T-helper 1 cell treated with Interleukin-12 subunit alpha and Interleukin-12 subunit beta and Interleukin-4 antibody, amounts not matched to agents 30 μg/mL and 1 μg/mL, for 36 hours (primary cell): ENCODE data around the gene BAG1.

Source experiments
- H3K27ac Mint-ChIP-seq: one replicate; pipeline ENCODE4 v1.8.0; 2021; ENCODE audit warnings: mild to moderate bottlenecking, mixed read lengths
- H3K27me3 Mint-ChIP-seq: one replicate; pipeline ENCODE4 v1.8.0; 2021; ENCODE audit warnings: low read depth, mixed read lengths
- H3K36me3 Mint-ChIP-seq: one replicate; pipeline ENCODE4 v1.8.0; 2021; ENCODE audit warnings: low read depth, mixed read lengths
- H3K4me1 Mint-ChIP-seq: one replicate; pipeline ENCODE4 v1.8.0; 2021; ENCODE audit warnings: low read depth, mixed read lengths
- H3K4me3 Mint-ChIP-seq: one replicate; pipeline ENCODE4 v1.8.0; 2021; ENCODE audit warnings: mild to moderate bottlenecking, moderate library complexity, mixed read lengths
- H3K9me3 Mint-ChIP-seq: one replicate; pipeline ENCODE4 v1.8.0; 2021; ENCODE audit warnings: mixed read lengths

BAG1 gene

DNA sequence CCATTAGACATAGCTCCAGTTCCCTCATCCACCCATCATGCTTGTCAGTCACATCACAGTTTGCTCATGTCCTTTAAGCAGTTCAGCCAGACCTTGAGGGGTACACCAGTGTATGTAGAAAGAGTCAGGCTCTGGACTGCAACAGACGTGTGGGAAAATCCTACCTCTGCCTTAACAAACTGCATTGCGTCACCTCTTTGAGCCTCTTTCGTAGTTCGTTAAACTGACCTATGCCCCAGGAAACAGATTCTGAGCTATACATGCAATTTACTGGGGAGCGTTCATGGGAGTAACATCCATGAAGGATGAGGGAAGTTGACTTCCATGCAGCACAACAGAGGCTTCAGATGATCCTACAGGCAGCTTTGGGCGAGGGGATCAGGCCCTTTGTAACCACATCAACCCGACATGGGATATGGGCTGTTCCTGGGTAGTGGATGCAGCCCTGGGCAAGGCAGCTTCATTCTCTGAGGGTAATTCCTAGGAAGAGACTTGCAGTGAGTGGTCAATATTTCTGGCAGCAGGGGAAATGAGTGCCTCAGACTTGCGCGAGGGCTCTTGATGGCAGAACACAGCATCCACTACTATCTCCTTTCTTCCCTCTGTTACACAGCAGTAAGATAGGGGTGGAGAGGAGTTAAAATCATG lies 20.2 kb downstream of the BAG1 start:
- peaks cover 1% of the 10 kb centered on the region for H3K36me3 Mint-ChIP-seq
- no peak overlapping the region for H3K27ac Mint-ChIP-seq
- H3K27me3 Mint-ChIP-seq = no peaks in the 10 kb centered on the region
- no peaks in the 10 kb centered on the region for H3K9me3 Mint-ChIP-seq
- peaks cover 8% of the 10 kb centered on the region for H3K4me1 Mint-ChIP-seq
- H3K4me3 Mint-ChIP-seq = no peak overlapping the region

DNA sequence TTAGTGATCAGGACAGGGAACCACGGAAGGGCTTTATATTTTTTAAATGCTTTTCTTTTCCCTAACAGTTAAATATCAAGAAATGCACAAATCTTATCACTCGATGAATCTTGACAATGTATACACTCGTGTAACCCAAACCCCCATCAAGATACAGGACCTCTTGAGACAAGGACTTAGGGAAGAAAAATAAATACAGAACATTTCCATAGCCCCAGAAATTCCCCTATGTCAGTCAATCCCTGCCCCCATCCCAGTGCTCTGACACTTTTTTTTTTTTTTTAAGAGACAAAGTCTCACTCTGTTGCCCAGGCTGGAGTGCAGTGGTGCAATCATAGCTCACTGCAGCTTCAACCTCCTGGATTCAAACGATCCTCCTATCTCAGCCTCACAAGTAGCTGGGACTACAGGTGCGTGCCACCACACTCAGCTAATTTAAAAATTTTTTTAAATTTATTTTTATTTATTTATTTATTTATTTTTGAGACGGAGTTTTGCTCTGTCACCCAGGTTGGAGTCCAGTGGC lies 21.8 kb downstream of the BAG1 start:
- H3K27me3 Mint-ChIP-seq = no peaks in the 10 kb centered on the region

GRCh38 chr9:33241298-33241697 lies 23.2 kb downstream of the BAG1 start:
- Mint-ChIP-seq H3K27me3 (no peaks in the 10 kb centered on the region), H3K9me3 (no peaks in the 10 kb centered on the region), H3K27ac (no peak overlapping the region), H3K4me3 (no peak overlapping the region), H3K36me3 (no peaks in the 10 kb centered on the region), H3K4me1 (peaks cover 8% of the 10 kb centered on the region)

More for the DNA sequence above, 21.8 kb downstream of the BAG1 start:
- H3K27ac Mint-ChIP-seq = no peak overlapping the region
- H3K9me3 Mint-ChIP-seq = no peaks in the 10 kb centered on the region
- H3K4me1 Mint-ChIP-seq = peaks cover 8% of the 10 kb centered on the region
- H3K36me3 Mint-ChIP-seq = peaks cover 1% of the 10 kb centered on the region
- no peak overlapping the region for H3K4me3 Mint-ChIP-seq

DNA sequence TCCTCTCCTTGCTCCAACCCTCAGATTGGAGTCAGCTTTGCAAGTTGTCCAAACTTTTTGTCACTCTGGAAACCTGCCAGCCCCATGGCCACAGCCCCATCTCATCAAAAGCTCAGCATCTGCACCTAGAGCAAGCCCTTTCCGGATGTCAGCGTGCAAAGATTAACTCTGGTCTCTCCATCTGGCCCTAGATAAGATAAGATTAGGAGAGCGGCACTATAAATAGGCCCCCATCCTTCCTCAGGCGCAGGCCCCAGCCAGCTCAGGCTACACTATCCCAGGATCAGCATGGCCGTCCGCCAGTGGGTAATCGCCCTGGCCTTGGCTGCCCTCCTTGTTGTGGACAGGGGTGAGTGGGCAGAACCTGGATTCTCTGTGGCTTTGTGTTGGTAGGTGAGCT lies 24.6 kb downstream of the BAG1 start, which contains the start of gene SPINK4:
SPINK4 (plus strand) TSS at position 247 of the 400 bp plus-strand sequence; CDS start at position 289, 42 bp downstream.
- Mint-ChIP-seq H3K4me3 (no peak within 1 kb of the TSS), H3K36me3 (no peaks in the 10 kb centered on the region), H3K4me1 (peaks cover 8% of the 10 kb centered on the region), H3K27ac (no peak within 1 kb of the TSS), H3K9me3 (no peaks in the 10 kb centered on the region), H3K27me3 (no peaks in the 10 kb centered on the region)

DNA sequence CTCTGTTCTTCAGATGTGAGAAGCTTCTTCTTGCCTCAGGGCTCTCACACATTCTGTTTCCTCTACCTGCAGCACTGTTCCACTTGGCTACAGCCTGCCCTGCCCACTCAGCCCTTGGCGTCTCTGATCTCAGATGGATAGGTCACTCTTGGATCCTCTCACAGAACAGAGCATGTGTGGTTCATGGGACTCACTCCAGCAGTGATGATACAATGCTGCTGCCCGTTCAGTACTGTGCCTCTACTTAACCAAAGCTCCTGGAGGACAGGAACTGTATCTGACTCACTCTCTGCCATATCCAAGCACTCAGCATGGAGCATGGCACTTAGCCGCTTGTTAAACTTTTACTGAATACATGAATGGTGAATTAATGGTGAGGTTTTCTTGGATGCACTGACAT lies 27.9 kb downstream of the BAG1 start:
- no peak overlapping the region for H3K27ac Mint-ChIP-seq
- peaks cover 1% of the 10 kb centered on the region for H3K4me1 Mint-ChIP-seq

GRCh38 chr9:33234511-33235467 lies 29.7 kb downstream of the BAG1 start:
- peaks cover under 1% of the 10 kb centered on the region for H3K4me1 Mint-ChIP-seq
- H3K9me3 Mint-ChIP-seq = no peaks in the 10 kb centered on the region
- no peak overlapping the region for H3K4me3 Mint-ChIP-seq
- no peak overlapping the region for H3K27ac Mint-ChIP-seq
- no peaks in the 10 kb centered on the region for H3K36me3 Mint-ChIP-seq
- no peaks in the 10 kb centered on the region for H3K27me3 Mint-ChIP-seq

More for the DNA sequence above, 27.9 kb downstream of the BAG1 start:
- Mint-ChIP-seq H3K27me3 (no peaks in the 10 kb centered on the region), H3K4me3 (no peak overlapping the region), H3K36me3 (no peaks in the 10 kb centered on the region), H3K9me3 (no peaks in the 10 kb centered on the region)

- Mint-ChIP-seq H3K9me3 (no peaks in the 10 kb centered on the region), H3K4me3 (no peak overlapping the region), H3K4me1 (no peaks in the 10 kb centered on the region), H3K27me3 (no peaks in the 10 kb centered on the region), H3K27ac (no peak overlapping the region), H3K36me3 (no peaks in the 10 kb centered on the region)
These were observed 30.7 kb downstream of the BAG1 start for GRCh38 chr9:33233626-33234342.

- H3K27ac Mint-ChIP-seq = no peak overlapping the region
- no peaks in the 10 kb centered on the region for H3K36me3 Mint-ChIP-seq
- H3K9me3 Mint-ChIP-seq = no peaks in the 10 kb centered on the region
- no peaks in the 10 kb centered on the region for H3K4me1 Mint-ChIP-seq
- H3K27me3 Mint-ChIP-seq = no peaks in the 10 kb centered on the region
- H3K4me3 Mint-ChIP-seq = no peak overlapping the region
These were observed 31.7 kb downstream of the BAG1 start for GRCh38 chr9:33232815-33233214.

DNA sequence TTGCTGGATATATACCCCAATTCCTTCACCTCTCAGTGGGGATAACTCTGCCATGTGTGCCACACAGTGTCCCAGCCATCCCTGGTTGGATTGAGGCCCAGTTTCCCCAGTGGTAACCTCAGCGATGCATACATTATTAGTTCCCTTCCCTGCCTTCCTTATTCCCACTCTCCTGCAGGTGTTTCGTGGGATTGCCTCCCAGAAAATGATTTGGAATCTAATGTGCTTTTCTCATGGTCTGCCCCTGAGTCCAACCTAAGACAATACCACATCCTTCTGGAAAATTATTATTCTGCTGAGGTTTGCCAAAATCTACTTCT lies 32.9 kb downstream of the BAG1 start:
- no peaks in the 10 kb centered on the region for H3K36me3 Mint-ChIP-seq
- H3K4me1 Mint-ChIP-seq = peaks cover 5% of the 10 kb centered on the region
- H3K9me3 Mint-ChIP-seq = no peaks in the 10 kb centered on the region
- H3K4me3 Mint-ChIP-seq = no peak overlapping the region
- no peaks in the 10 kb centered on the region for H3K27me3 Mint-ChIP-seq
- no peak overlapping the region for H3K27ac Mint-ChIP-seq

- Mint-ChIP-seq H3K4me3 (no peak overlapping the region), H3K9me3 (no peaks in the 10 kb centered on the region), H3K36me3 (no peaks in the 10 kb centered on the region), H3K27ac (no peak overlapping the region), H3K27me3 (no peaks in the 10 kb centered on the region), H3K4me1 (peaks cover 6% of the 10 kb centered on the region)
These were observed 33.5 kb downstream of the BAG1 start for GRCh38 chr9:33230756-33231622.

DNA sequence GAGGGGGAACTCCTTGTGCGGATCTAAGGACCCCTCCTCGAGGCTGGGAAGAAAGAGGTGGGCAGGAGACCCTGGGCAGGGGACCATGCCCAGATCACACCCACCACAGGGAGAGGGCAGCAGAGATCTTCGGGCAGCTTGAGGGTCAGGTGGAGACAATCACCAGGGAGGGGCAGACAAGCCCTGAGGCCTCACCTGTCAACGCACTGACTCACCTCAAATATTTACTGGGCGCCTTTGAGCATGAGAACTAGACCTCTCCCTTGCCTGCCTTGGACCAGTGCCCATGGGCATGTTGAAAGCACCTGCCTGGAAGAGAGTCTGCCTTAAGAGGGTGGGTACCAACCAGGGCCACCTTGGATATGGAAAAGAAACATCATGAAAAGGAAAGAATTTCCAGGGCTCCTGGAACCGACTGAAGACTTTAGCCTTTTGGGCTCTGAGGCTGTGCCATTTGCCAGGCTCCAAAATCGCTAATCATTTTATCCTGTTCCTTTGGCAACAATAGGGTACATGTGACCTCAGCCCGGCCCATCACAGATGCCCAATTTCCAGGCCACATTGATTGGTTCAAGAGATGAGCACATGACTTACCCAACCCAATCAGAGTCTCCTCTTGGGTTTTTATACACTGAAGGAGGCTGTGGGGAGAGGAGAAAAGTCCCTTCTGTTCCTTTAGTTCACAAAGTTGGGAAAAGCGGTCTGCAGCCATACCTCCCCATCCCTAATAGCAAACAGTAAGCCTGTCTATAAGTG lies 35.0 kb downstream of the BAG1 start:
- H3K9me3 Mint-ChIP-seq = no peaks in the 10 kb centered on the region
- no peaks in the 10 kb centered on the region for H3K27me3 Mint-ChIP-seq
- H3K27ac Mint-ChIP-seq = no peak overlapping the region

DNA sequence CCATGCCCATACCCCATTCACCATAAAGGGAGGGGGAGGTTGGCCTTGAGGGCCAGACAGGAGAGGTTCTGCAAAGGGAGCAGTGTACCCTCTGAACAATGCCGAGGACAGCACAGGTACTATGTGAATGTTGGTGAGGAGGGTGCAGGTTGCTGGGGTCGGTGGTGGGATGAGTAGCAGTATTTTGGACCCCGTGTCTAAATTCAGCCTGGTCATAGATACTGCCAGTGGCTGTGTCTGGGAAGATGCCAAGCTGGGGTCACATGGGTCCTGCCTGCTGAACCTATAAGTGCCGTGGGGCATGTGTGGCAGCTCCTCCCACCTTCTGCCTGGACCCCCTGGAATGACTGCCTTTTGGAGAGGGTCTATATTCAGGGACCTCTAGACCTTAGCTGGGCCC lies 35.9 kb downstream of the BAG1 start:
- H3K27ac Mint-ChIP-seq = no peak overlapping the region
- no peak overlapping the region for H3K4me3 Mint-ChIP-seq
- H3K9me3 Mint-ChIP-seq = no peaks in the 10 kb centered on the region
- H3K36me3 Mint-ChIP-seq = no peaks in the 10 kb centered on the region
- peaks cover 16% of the 10 kb centered on the region for H3K4me1 Mint-ChIP-seq
- H3K27me3 Mint-ChIP-seq = no peaks in the 10 kb centered on the region

More for the DNA sequence above, 35.0 kb downstream of the BAG1 start:
- Mint-ChIP-seq H3K36me3 (no peaks in the 10 kb centered on the region), H3K4me1 (peaks cover 16% of the 10 kb centered on the region), H3K4me3 (no peak overlapping the region)

DNA sequence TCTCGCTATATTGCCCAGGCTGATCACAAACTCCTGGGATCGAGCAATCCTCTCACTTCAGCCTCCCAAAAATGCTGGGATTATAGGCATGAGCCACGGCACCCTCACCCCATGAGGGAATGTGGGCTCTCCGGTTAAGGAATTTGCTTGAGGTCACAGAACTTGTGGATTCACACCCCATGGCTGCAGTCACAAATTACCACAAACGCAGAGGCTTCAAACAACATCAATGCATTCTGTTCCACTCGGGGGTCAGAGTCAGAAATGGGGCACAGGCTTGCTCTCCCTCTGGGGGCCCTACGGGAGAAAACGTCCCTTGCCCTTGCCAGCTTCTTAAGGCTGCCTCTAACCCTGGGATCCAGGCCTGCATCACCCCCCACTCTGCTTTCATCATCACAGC lies 36.8 kb downstream of the BAG1 start:
- Mint-ChIP-seq H3K4me1 (peaks cover 18% of the 10 kb centered on the region), H3K27me3 (peaks cover 3% of the 10 kb centered on the region), H3K9me3 (no peaks in the 10 kb centered on the region), H3K4me3 (no peak overlapping the region), H3K36me3 (no peaks in the 10 kb centered on the region), H3K27ac (no peak overlapping the region)
